NT2/D1 (cell line): ENCODE measurements around the gene HS3ST2.

Experiments
- DNase-seq: peaks from one replicate; pipeline ENCODE4 v3.0.0-alpha.2; 2011; ENCODE audit warnings: low read depth, low spot score
- H3K27me3 ChIP-seq: 2 replicates; pipeline ENCODE4 v1.6.0; 2011; ENCODE audit warnings: mild to moderate bottlenecking; ENCODE audit not compliant: insufficient read length, insufficient read depth
- H3K36me3 ChIP-seq: 2 replicates; pipeline ENCODE4 v1.6.1; 2011; ENCODE audit warnings: mild to moderate bottlenecking, low read length, mixed read lengths; ENCODE audit not compliant: insufficient read depth, insufficient read length
- H3K4me1 ChIP-seq: 2 replicates; pipeline ENCODE4 v1.5.1; 2011; ENCODE audit not compliant: insufficient read depth, insufficient read length
- H3K4me3 ChIP-seq: 2 replicates; pipeline ENCODE4 v1.5.1; 2011; ENCODE audit warnings: low read depth; ENCODE audit not compliant: insufficient read length
- H3K9ac ChIP-seq: 2 replicates; pipeline ENCODE4 v1.6.0; 2011; ENCODE audit warnings: low read depth; ENCODE audit not compliant: insufficient read length
- H3K9me3 ChIP-seq: 2 replicates; pipeline ENCODE4 v1.5.1; 2011; ENCODE audit warnings: mild to moderate bottlenecking, low read length; ENCODE audit not compliant: insufficient read depth
- SUZ12 ChIP-seq: IDR thresholded peaks from 2 replicates; pipeline ENCODE4 v1.6.1; 2011; ENCODE audit not compliant: insufficient read length, insufficient read depth; ENCODE audit errors: extremely low read depth
- YY1 ChIP-seq: IDR thresholded peaks from 2 replicates; pipeline ENCODE4 v1.6.1; 2011; ENCODE audit not compliant: insufficient read length, insufficient read depth
- ZNF274 ChIP-seq: IDR thresholded peaks from 2 replicates; pipeline ENCODE4 v1.6.1; 2011; ENCODE audit warnings: mild to moderate bottlenecking, low read depth, low read length

HS3ST2 gene

DNA sequence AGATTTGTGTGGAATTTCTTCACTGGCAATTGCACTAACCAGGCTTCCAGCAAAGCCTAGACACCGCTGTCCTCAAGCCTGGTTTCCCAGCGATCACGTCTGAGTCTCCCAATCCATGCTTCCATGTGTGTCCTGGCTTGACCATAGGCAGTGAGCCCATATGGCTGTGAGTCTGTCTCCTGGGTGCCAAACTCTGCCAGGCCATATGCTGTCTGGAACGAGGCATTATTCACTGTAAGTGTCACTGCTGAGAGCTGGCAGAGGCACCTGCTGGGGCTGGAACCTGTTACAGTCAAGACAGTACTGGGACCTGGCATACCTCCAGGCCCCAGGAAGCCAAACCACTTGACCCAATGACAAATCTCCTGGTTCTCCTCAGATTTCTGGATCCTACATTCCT lies 60.4 kb downstream of the HS3ST2 start:
- DNase-seq: no peak
- Histone ChIP-seq H3K27me3 (no peaks in the 10 kb centered on the region), H3K4me1 (peaks cover under 1% of the 10 kb centered on the region), H3K9ac (no peak overlapping the region), H3K36me3 (no peaks in the 10 kb centered on the region), H3K9me3 (no peaks in the 10 kb centered on the region), H3K4me3 (no peak overlapping the region)
- TF ChIP-seq ZNF274: no peak
- no peak for TF ChIP-seq YY1
- TF ChIP-seq SUZ12: no peak

DNA sequence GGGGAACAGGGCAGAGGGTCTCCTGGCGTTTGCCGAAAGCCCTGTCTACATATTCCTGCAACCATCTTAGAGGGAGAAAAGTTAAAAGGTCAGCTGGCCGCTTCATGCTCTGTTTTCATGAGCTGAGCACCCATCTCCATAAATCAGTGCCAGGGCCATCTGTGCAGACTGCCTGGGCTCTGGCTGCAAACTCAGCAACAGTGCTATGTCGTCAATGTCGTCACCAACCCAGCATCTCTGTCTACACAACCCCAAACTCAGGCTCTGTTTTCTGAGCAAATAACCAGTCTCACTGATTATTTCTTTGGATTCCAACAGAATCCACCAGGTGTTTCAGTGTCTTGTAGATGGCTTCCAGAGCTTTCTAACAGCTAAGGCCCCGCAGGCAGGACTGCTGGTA lies 65.0 kb downstream of the HS3ST2 start:
- TF ChIP-seq SUZ12 (no peak), ZNF274 (no peak), YY1 (no peak)

DNA sequence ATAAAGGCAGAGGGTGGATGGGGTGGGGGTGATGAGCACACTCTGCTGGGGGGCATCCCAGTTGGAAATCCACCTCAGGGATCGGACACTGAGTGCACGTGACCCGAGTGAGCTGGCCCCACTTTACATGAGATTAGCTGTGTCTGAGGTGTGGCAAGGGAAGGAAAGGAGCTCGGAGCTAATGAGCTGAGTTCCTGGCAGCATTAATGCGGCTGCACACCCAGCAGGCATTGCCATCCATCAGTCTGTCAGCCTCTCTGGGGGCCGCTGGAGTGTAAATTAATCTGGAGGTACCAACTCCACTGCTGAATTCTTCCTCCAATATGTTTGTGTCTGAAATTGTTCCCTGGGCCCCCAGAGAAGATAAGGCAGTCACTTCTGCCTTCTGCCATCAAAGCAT lies 65.5 kb downstream of the HS3ST2 start:
- Histone ChIP-seq H3K36me3 (no peaks in the 10 kb centered on the region), H3K4me3 (no peak overlapping the region), H3K9ac (no peak overlapping the region), H3K9me3 (no peaks in the 10 kb centered on the region), H3K27me3 (no peaks in the 10 kb centered on the region), H3K4me1 (peaks cover 3% of the 10 kb centered on the region)
- DNase-seq: no peak
- TF ChIP-seq ZNF274 (no peak), YY1 (no peak), SUZ12 (no peak)

More for the DNA sequence above, 65.0 kb downstream of the HS3ST2 start:
- Histone ChIP-seq H3K27me3 (no peaks in the 10 kb centered on the region), H3K36me3 (no peaks in the 10 kb centered on the region), H3K9me3 (no peaks in the 10 kb centered on the region), H3K4me3 (no peak overlapping the region), H3K4me1 (peaks cover 3% of the 10 kb centered on the region), H3K9ac (no peak overlapping the region)
- DNase-seq: no peak

DNA sequence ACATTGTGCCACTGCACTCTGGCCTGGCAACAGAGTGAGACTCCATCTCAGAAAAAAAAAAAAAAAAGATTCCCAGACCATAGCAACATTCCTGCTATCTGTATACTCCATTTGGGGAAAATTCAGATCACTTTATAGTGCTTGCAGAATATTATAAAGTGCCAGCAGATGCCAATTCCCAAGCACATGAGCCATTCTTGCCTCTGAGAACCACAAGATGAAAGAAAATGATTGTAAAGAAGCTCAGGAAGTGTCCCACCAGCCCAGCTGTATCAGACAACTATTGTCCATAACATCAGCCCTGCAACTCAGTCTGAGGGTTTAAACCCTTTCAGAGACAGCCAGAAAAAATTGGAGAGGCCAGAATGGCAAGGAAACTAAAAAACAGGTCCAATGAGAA lies 69.0 kb downstream of the HS3ST2 start:
- Histone ChIP-seq H3K36me3 (no peaks in the 10 kb centered on the region), H3K4me3 (no peak overlapping the region), H3K9ac (no peak overlapping the region), H3K27me3 (no peaks in the 10 kb centered on the region), H3K9me3 (no peaks in the 10 kb centered on the region), H3K4me1 (peaks cover 3% of the 10 kb centered on the region)
- no peak for DNase-seq
- TF ChIP-seq SUZ12: no peak
- no peak for TF ChIP-seq ZNF274
- TF ChIP-seq YY1: no peak

DNA sequence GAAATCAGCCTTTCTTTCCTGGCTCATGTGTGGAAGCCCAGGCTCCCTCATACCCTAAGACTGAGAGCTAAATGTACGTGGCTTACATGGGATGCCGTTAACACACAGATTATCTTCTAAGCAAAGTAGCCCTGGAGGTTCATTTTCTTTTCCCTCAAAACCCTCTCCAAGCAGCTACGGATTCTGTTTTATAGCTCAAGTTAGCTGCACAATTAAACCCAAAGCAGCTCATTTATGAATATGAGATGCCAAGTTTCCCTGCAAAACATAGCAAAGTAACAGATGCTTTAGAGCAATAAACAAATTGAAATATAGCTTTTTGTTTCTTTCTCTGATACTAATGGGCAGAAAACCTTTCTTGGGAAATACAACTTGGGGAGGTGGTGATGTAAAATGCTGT lies 72.0 kb downstream of the HS3ST2 start:
- no peaks in the 10 kb centered on the region for H3K36me3 ChIP-seq
- TF ChIP-seq SUZ12 (no peak), YY1 (no peak), ZNF274 (no peak)
- DNase-seq: no peak
- no peak overlapping the region for H3K4me3 ChIP-seq
- no peaks in the 10 kb centered on the region for H3K4me1 ChIP-seq
- no peaks in the 10 kb centered on the region for H3K27me3 ChIP-seq
- no peaks in the 10 kb centered on the region for H3K9me3 ChIP-seq
- no peak overlapping the region for H3K9ac ChIP-seq

DNA sequence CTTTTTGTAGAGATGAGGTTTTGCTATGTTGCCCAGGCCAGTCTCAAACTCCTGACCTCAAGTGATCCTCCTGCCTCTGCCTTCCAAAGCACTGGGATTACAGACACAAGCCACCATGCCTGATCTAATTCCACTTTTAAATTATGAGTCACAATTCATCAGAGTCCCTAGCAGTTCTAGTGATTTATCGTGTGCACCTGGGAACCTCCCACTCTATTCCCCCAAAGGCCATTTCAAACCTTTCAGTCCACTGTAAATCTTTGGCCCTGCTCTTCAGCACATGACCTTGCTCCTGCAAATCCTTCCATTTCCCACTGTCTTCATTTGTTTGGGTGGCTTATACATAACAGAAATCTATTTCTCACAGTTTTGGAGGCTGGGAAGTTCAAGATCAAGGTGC lies 73.0 kb downstream of the HS3ST2 start:
- Histone ChIP-seq H3K4me3 (no peak overlapping the region), H3K4me1 (no peaks in the 10 kb centered on the region), H3K9me3 (no peaks in the 10 kb centered on the region), H3K27me3 (no peaks in the 10 kb centered on the region), H3K36me3 (no peaks in the 10 kb centered on the region), H3K9ac (no peak overlapping the region)
- no peak for DNase-seq
- no peak for TF ChIP-seq SUZ12
- no peak for TF ChIP-seq YY1
- no peak for TF ChIP-seq ZNF274

DNA sequence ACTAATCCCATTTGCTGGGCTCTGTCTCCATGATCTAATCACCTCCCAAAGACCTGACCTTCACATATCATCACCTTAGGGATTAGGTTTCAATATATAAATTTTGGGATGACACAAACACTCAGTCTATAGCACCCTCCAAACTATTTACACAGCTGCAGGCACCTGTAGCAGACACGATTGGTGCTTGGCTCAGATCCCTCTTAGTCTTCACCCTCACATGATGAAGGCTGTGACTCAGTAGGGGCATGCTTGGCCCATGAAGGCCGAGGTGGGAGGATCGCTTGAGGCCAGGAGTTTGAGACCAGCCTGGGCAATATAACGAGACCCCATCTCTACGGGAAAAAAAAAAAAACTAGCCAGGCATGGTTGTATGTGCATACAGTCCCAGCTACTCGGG lies 73.5 kb downstream of the HS3ST2 start:
- Histone ChIP-seq H3K27me3 (no peaks in the 10 kb centered on the region), H3K9me3 (no peaks in the 10 kb centered on the region), H3K36me3 (no peaks in the 10 kb centered on the region), H3K9ac (no peak overlapping the region), H3K4me3 (no peak overlapping the region), H3K4me1 (no peaks in the 10 kb centered on the region)
- DNase-seq: no peak
- TF ChIP-seq ZNF274: no peak
- TF ChIP-seq SUZ12: no peak
- no peak for TF ChIP-seq YY1

DNA sequence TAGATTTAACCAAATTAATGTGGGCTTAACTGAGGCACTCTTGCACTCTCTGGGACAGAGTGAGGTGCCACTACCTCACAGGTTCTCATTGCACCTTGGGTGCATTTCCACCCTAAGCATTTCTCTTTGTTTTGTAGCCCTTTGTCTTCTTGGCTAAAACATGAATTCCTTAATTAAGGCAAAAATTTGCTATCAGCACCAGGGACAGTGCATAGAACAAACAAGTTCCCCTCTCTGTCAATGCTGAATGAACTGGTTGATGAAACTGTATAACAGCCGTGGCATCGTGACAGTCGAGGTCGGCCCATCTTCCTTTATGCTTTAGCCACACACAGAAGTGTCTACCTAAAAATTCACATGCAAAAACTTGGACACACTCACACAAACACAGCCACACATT lies 74.8 kb downstream of the HS3ST2 start:
- Histone ChIP-seq H3K27me3 (no peaks in the 10 kb centered on the region), H3K36me3 (no peaks in the 10 kb centered on the region), H3K4me3 (no peak overlapping the region), H3K9ac (no peak overlapping the region), H3K9me3 (no peaks in the 10 kb centered on the region), H3K4me1 (no peaks in the 10 kb centered on the region)
- DNase-seq: no peak
- TF ChIP-seq SUZ12 (no peak), ZNF274 (no peak), YY1 (no peak)
